Femur (tissue), 1 donor: ENCODE data around the gene TAF4.
"Not testable (repeated sequence)": the region's sequence is repeated elsewhere in the genome, so short reads cannot be mapped to it uniquely, and the experiment has no call there.

Experiments
- DNase-seq: peaks from one replicate; pipeline ENCODE4 v3.0.0-alpha.2; 2017

TAF4 gene

DNA sequence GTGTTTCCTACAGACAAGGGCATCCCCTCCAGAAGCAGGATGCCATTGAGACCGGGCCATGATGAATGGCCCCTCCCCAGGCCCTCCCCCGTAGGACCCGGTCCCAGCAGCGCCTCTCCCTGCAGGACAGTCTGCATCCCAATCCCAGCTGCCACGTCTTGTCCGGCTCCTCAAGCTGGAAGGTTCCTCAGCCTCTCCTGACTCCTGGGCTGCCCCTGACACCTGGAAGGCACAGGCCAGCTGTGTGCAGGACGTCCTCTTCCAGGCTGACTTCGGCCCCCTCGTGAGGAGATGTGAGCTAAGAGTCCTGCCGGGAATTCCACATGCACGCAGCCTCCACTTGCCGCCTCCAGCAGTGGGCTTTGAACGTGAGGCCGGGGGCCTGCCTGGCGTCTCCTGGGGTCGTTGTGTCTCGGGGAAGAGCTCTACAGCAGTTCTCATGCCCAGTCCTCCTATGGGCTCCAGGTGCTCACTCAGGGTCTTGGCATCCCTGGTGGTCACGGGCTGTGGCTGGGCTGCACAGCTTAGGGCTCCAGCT lies 64.4 kb downstream of the TAF4 start:
- DNase-seq = no peak

DNA sequence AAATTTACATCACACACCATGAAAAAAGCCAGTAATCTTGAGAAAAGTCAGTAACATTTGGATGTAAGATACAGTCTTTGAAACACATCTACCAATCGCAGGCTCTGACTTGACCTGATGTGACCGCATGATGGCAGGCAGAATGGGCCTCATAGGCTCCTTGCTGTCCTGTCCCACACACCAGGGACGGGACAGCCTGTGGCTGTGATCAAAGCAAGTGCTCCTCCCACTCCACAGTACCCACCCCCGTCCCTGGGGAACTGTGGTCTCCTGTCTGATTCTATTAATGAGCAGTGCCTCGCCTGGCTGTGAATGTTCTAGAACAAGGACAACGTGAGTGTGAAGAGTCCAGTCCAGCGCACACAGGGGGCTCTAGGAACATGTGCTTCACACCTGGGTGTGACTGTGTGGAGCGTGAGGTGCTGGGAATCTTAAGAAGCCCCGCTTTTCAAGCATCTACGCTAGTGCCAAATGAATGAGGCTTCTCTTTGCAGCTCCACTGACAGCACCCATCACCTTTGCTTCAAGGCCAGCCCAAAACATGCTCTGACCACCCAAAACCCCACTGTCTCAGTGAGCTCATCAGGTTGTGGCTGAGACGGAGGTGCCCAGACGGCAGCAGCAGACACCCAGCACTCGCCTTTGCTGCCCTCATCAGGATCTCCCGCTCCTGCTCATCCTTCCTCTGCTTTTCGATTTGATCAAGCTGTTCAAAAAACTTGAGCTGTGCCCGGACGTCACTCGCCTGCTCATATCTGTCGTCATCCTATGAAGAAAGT lies 67.1 kb downstream of the TAF4 start:
- DNase-seq = no peak

DNA sequence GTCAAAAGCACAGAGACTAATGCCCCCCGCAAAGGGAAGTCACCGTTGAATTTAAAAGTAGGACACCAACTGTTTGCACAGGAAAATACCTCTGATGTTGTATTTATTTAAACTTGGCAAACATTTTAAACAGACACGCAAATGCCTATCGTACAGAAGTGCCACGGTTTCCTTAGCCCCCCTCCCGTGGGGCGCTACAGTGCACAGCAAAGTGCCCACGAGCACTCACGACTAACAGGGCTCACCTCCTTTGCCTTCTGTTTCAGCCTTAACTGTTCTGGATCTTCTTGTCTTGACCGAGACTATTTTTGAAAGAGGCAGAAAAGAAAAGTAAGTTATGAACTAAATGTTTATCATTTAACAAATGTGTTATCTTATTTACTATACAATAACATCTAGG lies 67.8 kb downstream of the TAF4 start:
- no peak for DNase-seq

DNA sequence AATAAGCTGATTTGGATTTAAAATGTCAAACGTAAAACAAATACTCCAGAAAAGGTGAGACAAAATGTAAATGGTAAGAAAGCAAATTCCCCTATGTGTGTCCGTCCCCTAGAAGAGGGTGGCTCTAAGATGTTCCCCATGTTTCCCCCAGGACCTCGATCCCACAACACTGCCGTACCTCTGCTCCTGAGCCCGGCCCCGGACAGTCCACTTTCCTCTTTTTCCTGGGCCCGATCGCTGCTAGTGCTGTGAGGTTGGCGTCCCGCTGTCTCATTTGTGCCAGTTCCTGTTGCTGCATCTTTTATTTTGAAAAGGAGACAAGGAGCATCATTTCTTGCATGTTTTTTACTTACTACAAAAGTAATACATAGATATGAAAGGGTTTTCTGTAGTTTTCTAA lies 68.3 kb downstream of the TAF4 start:
- no peak for DNase-seq

DNA sequence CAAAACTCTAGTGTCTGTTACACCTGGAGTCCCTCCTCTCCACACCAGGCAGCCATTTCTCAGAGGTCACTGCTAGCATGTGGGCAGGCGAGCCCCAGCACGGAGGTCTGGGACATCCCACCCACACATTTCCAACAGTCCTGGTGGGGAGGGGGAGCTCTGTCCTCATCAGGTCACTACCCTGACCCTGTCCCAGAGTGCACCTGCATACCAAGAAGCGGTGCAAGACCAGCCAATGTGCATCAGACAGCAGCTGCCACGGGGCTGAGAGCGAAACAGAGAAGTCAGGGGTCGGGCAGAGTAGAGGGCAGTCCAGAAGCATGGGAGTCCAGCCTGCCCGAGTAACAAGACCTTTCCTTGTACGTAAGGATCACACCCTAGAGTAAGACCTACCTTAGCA lies 71.1 kb downstream of the TAF4 start:
- DNase-seq = no peak

DNA sequence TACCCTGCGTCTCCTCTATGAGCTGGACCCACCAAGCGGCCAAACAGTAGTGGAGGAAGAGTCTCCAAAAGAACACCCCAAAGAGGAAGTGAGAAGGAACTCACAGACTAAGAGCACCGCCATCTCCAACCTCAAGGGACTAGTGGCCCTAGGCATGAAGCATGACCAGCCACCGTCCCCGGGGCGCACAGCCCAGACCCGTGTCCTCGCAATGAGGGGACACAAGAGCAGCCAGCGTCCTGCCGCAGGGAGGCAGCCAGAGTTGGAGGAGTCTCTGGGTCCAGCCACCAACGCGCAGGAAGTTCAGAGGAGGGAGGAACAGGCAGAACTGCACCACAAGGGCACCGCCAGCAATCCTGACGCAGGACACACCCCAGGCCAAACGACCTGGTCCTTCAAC lies 72.6 kb downstream of the TAF4 start:
- DNase-seq = no peak

- DNase-seq = no peak
Observed at GRCh38 chr20:61991476-61991875, 74.2 kb downstream of the TAF4 start.

DNA sequence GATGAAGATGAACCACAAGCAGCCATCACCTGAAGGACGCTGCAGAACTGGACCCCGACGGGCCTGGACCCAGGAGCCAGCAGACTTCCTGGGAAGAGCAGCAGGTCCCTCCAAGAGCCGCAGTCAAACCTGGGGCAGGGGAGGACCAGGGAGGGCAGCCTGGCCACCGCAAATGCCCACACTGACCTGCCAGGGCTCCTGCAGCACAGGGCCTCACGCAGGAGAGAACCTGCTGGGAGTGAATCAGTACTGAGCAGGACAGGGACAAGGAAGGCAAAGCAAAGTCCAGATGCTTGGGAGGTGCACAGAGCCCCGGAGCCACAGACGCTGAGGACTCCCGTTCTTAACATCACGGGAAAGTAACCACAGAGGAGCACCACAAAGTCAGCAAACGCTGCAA lies 75.2 kb downstream of the TAF4 start:
- no peak for DNase-seq

DNA sequence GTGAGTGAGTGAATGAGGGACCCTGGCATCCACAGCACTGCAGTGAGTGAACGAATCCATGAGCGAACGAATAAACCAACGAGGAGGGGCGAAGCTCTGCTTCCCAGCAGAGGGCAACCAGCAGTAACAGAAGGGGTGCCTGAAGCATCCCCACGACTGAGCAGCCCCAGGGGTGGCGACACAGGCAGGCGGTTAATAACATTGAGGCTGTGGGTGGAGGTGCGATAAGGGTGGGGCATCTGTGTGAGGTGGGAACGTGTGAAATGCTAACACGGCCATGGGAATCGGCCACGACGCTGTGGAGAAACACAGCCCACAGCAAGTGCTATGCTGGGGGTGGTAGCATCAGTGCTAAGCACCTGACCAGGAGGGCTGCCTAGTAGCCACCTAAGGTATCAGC lies 75.9 kb downstream of the TAF4 start:
- DNase-seq = no peak

DNA sequence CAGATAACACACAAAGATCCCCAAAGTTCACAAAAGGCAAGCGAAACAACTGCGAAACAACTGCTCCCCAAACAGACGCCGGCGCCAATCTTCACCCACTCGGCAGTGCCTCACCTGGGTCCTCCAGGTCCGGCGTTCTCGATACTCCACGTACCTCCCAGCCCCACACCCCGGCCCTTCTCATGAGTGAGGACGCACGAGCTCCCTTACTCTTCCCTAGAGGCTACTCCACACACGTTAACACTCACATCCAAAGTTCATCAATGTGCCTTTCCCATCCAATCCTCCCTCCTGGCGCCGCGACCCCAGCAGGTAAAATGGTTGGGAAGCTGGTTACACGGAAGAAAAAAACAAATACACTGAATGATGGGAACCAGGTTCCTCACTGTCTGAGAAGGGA lies 77.0 kb downstream of the TAF4 start:
- no peak for DNase-seq

DNA sequence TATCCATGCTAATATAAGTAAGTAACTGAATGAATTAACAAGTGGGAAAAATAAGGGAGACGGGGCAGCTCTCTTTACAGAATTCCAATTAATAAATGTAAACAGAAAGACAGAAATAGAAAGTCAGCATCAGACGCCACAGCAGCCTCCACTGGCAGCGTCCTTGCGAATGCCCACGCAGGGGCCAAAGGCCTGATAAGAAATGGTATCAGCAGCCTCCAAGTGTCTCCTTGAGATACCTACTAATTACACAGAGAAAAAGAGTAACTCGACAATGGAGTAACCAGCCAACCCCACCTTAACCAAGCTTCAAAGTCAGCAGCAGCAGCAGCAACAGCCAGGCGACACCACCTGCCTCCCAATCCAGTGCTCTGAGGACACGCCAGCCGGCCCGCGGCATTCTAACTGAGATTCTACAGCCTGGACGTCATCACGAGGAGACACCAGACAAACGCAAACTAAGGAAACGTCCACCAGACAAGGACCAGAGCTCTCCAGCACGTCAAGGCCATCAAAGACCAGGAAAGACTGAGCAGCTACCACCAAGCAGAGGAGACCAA lies 78.8 kb downstream of the TAF4 start:
- DNase-seq = no peak

DNA sequence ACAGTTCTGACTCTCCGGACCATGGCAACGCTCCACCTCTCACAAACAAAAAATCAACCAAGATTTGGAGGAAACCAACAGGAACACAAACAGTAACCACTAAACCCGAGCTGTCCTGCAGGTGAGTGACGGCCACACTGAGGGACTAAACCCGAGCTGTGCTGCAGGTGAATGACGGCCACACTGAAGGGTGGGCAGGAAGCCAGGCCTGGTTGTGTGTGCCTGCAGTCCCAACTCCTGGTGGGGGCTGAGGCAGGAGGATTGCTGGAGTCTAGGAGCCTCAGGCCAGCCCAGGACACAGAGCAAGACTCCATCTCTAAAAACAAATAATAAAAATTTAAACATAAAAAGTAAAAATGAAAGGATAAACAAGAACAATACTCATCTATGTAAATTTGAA lies 80.6 kb downstream of the TAF4 start:
- DNase-seq = no peak

GRCh38 chr20:61984431-61984830 lies 81.2 kb downstream of the TAF4 start:
- not testable (repeated sequence) for DNase-seq

DNA sequence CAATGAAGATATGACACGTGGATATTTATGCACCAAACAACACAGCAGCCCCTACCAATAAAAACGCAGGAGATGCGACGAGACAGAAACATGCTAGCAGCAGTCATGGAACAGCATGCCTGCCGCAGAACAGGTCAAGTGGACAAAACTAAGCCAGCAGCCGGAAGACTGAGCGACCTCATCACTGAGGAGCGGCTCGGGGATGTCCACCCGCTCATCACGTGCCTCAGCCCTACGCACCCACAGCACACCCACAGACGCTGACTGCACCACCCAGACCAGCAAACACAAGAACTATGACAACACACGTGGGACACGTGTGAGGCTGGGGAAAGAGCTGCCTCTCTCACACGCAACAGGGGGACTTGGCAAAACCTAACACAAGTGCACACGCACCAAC lies 81.7 kb downstream of the TAF4 start:
- no peak for DNase-seq

DNA sequence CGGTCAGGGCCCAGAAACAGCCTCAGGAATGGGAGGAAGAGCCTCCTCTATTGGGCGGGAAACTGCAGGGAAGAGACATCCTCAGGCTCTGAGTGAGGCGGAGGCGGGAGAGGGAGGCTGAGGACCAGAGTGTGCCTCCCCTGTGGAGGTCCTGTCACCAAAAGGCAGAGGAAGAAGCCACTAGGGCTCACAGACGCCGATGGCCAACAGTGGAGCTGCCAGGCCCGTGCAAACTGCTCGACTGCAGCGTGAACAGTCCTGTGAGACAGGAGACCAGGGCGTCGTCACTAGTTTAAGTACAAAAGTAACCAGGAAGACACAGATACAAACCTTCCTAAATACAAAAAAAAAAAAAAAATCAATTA lies 82.7 kb downstream of the TAF4 start:
- no peak for DNase-seq

DNA sequence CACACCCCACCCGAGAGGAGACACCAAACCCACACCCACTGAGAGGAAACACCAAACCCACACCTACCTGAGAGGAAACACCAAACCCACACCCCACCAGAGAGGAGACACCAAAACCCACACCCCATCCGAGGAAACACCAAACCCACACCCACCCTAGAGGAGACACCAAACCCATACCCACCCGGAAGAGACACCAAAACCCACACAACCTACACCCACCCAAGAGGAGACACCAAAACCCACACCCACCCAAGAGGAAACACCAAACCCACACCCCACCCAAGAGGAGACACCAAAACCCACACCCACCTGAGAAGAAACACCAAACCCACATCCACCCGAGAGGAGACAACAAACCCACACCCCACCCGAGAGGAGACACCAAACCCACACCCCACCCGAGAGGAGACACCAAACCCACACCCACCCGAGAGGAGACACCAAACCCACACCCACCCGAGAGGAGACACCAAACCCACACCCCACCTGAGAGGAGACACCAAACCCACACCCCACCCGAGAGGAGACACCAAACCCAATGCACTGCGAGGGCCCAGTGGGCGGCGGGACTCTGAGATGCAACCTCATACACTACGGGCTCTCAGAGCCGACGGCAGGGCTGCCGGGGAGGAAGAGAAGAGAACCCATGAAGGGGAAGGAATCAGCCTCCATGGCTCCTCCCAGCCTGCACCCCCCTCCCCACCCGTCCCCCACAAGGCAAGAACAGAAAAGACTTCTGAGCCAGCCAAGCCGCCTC lies 83.3 kb downstream of the TAF4 start:
- DNase-seq = no peak

DNA sequence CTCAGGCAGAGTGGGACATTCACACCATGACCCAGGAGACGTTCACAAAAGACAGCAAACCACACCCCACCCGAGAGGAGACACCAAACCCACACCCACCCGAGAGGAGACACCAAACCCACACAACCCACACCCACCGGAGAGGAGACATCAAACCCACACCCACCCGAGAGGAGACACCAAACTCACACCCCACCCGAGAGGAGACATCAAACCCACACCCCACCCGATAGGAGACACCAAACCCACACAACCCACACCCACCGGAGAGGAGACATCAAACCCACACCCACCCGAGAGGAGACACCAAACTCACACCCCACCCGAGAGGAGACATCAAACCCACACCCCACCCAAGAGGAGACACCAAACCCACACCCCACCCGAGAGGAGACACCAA lies 84.0 kb downstream of the TAF4 start:
- DNase-seq = not testable (repeated sequence)

GRCh38 chr20:61980647-61981583 lies 84.8 kb downstream of the TAF4 start:
- no peak for DNase-seq

GRCh38 chr20:61979701-61980635 lies 85.7 kb downstream of the TAF4 start:
- no peak for DNase-seq

DNA sequence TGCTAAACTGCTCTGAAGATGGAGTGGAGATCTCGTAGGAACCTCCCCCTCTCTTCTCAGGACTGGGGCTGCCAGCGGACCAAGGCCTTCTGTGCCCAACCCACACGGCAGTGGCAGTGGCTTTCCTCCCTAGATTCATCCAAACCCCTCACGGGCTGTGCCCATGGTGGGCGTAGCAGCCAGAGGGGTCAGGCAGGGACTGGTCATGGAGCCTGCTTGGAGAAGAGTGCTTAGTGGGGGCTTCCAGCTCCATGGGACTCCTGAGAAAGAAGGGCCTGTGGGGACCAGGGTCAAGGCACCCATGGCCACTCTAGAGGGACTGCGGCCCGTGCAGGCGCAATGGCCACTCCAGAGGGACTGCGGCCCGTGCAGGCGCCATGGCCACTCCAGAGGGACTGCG lies 86.6 kb downstream of the TAF4 start:
- no peak for DNase-seq

DNA sequence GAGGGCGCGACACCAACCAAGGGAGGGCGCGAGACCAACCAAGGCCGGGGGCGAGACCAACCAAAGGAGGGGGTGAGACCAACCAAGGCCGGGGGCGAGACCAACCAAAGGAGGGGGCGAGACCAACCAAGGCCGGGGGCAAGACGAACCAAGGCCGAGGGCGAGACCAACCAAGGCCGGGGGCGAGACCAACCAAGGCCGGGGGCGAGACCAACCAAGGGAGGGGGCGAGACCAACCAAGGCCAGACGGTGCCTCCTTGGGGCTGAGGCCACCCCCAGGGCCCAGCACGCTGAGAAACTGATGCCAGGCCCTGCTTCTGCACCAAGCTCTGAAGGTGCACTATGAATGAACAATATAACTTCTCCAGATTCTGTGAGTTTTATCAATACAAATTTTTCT lies 87.2 kb downstream of the TAF4 start:
- no peak for DNase-seq

GRCh38 chr20:61977419-61977786 lies 88.3 kb downstream of the TAF4 start:
- DNase-seq = no peak
